Astrocyte (in vitro differentiated cells and primary cell): ENCODE measurements around the gene KCNK13. TPM values are rescaled to one million over a fixed set of nuclear protein-coding genes. Genes with fewer than 3 reads are reported as not detected.

Experiments used
- DNase-seq: peaks from one replicate; pipeline ENCODE4 v3.0.0-alpha.2; 2010; ENCODE audit warnings: low read depth
- FAIRE-seq: peaks from 2 replicates; lab custom pipeline; 2011; peaks lifted over from hg19 to GRCh38; lab: Jason Lieb, UNC
- H2AFZ ChIP-seq: 2 replicates; pipeline ENCODE4 v1.6.0; 2012; ENCODE audit warnings: low read depth, low read length, inconsistent platforms
- H3K27ac ChIP-seq: 2 replicates; pipeline ENCODE4 v1.5.1; 2011; ENCODE audit warnings: low read depth, low read length, inconsistent platforms
- H3K27me3 ChIP-seq: 2 replicates; pipeline ENCODE4 v1.6.0; 2011; ENCODE audit warnings: low read length, inconsistent platforms; ENCODE audit not compliant: insufficient read depth
- H3K36me3 ChIP-seq: 2 replicates; pipeline ENCODE4 v1.5.1; 2011; ENCODE audit warnings: low read length, inconsistent platforms; ENCODE audit not compliant: insufficient read depth
- H3K4me1 ChIP-seq: 2 replicates; pipeline ENCODE4 v1.5.1; 2011; ENCODE audit warnings: low read length, inconsistent platforms; ENCODE audit not compliant: insufficient read depth
- H3K4me2 ChIP-seq: 2 replicates; pipeline ENCODE4 v1.6.0; 2012; ENCODE audit warnings: low read length, inconsistent platforms
- H3K4me3 ChIP-seq: 2 replicates; pipeline ENCODE4 v1.5.1; 2011; ENCODE audit warnings: low read depth, mild to moderate bottlenecking, low read length, inconsistent platforms; ENCODE audit not compliant: insufficient read depth
- H3K79me2 ChIP-seq: 2 replicates; pipeline ENCODE4 v1.6.0; 2012; ENCODE audit warnings: mild to moderate bottlenecking, low read length, inconsistent platforms; ENCODE audit not compliant: insufficient read depth
- H3K9ac ChIP-seq: 2 replicates; pipeline ENCODE4 v1.6.0; 2012; ENCODE audit warnings: mild to moderate bottlenecking, low read length, inconsistent platforms
- H3K9me3 ChIP-seq: 2 replicates; pipeline ENCODE4 v1.5.1; 2012; ENCODE audit warnings: low read depth, mild to moderate bottlenecking, low read length, inconsistent platforms; ENCODE audit not compliant: insufficient read depth
- H4K20me1 ChIP-seq: 2 replicates; pipeline ENCODE4 v1.6.0; 2012; ENCODE audit warnings: low read length, inconsistent platforms; ENCODE audit not compliant: insufficient read depth
- H3K27ac Mint-ChIP-seq: one replicate; pipeline ENCODE4 v1.8.0; 2021; ENCODE audit warnings: mild to moderate bottlenecking, mixed read lengths; ENCODE audit not compliant: unreplicated experiment
- H3K27me3 Mint-ChIP-seq: one replicate; pipeline ENCODE4 v1.8.0; 2021; ENCODE audit warnings: low read depth, mixed read lengths; ENCODE audit not compliant: unreplicated experiment
- H3K36me3 Mint-ChIP-seq: one replicate; pipeline ENCODE4 v1.8.0; 2021; ENCODE audit warnings: low read depth, mixed read lengths; ENCODE audit not compliant: unreplicated experiment
- H3K4me1 Mint-ChIP-seq: one replicate; pipeline ENCODE4 v1.8.0; 2021; ENCODE audit warnings: low read depth, mixed read lengths; ENCODE audit not compliant: unreplicated experiment
- H3K4me3 Mint-ChIP-seq: one replicate; pipeline ENCODE4 v1.8.0; 2021; ENCODE audit warnings: mild to moderate bottlenecking, moderate library complexity, mixed read lengths; ENCODE audit not compliant: unreplicated experiment
- H3K9me3 Mint-ChIP-seq: one replicate; pipeline ENCODE4 v1.8.0; 2021; ENCODE audit warnings: mild to moderate bottlenecking, mixed read lengths; ENCODE audit not compliant: unreplicated experiment
- CTCF ChIP-seq: IDR thresholded peaks from 2 replicates; pipeline ENCODE4 v1.5.1; 2011; ENCODE audit warnings: low read depth, mild to moderate bottlenecking, inconsistent platforms, low read length, moderate library complexity; ENCODE audit not compliant: insufficient read depth
- EZH2 ChIP-seq: IDR thresholded peaks from 2 replicates; pipeline ENCODE4 v1.6.1; 2012; ENCODE audit warnings: mild to moderate bottlenecking, low read length, inconsistent platforms; ENCODE audit not compliant: insufficient read depth
- total RNA-seq: library from RNA; stranded (reverse); gene quantifications from 2 replicates; pipeline ENCODE4 v1.2.1, GENCODE V29; 2021

Gene KCNK13
- total RNA-seq, 1 donor from 2014 or later: 0.09 TPM

GRCh38 chr14:90136904-90137303 is 75.1 kb downstream of the KCNK13 start:
- no peak overlapping the region for H3K4me3 Mint-ChIP-seq
- Histone ChIP-seq H3K4me1 (peaks cover 31% of the 10 kb centered on the region), H3K4me3 (no peak overlapping the region), H3K9ac (no peak overlapping the region), H3K9me3 (no peaks in the 10 kb centered on the region), H3K36me3 (no peaks in the 10 kb centered on the region), H4K20me1 (no peaks in the 10 kb centered on the region), H2AFZ (no peak overlapping the region), H3K79me2 (no peaks in the 10 kb centered on the region), H3K27me3 (no peaks in the 10 kb centered on the region), H3K27ac (no peak overlapping the region), H3K4me2 (no peak overlapping the region)
- DNase-seq (no peak), FAIRE-seq (no peak)
- TF ChIP-seq EZH2 (no peak), CTCF (no peak)
- H3K4me1 Mint-ChIP-seq: peaks cover 25% of the 10 kb centered on the region
- no peaks in the 10 kb centered on the region for H3K27me3 Mint-ChIP-seq
- H3K9me3 Mint-ChIP-seq: no peaks in the 10 kb centered on the region
- H3K36me3 Mint-ChIP-seq: no peaks in the 10 kb centered on the region
- H3K27ac Mint-ChIP-seq: no peak overlapping the region

GRCh38 chr14:90137807-90138206 is 76.0 kb downstream of the KCNK13 start:
- Mint-ChIP-seq H3K36me3 (no peaks in the 10 kb centered on the region), H3K27me3 (no peaks in the 10 kb centered on the region), H3K27ac (no peak overlapping the region), H3K9me3 (no peaks in the 10 kb centered on the region), H3K4me3 (no peak overlapping the region), H3K4me1 (peaks cover 23% of the 10 kb centered on the region)
- DNase-seq: peak; percentile 75
- no peaks in the 10 kb centered on the region for H3K36me3 ChIP-seq
- H3K4me3 ChIP-seq: no peak overlapping the region
- no peaks in the 10 kb centered on the region for H3K27me3 ChIP-seq
- H2AFZ ChIP-seq: no peak overlapping the region
- H3K4me1 ChIP-seq: peaks cover 27% of the 10 kb centered on the region
- TF ChIP-seq EZH2 (no peak), CTCF (no peak)
- peak; percentile 82 for FAIRE-seq
- no peaks in the 10 kb centered on the region for H3K9me3 ChIP-seq
- no peak overlapping the region for H3K9ac ChIP-seq
- no peaks in the 10 kb centered on the region for H3K79me2 ChIP-seq
- H4K20me1 ChIP-seq: no peaks in the 10 kb centered on the region
- H3K4me2 ChIP-seq: peak overlapping the region; percentile 37
- no peak overlapping the region for H3K27ac ChIP-seq

- H3K36me3 ChIP-seq: no peaks in the 10 kb centered on the region
- no peak overlapping the region for H3K4me3 ChIP-seq
- no peak overlapping the region for H3K9ac ChIP-seq
- H3K4me1 ChIP-seq: peaks cover 25% of the 10 kb centered on the region
- no peaks in the 10 kb centered on the region for H3K79me2 ChIP-seq
- H4K20me1 ChIP-seq: no peaks in the 10 kb centered on the region
- FAIRE-seq: no peak
- TF ChIP-seq EZH2 (no peak), CTCF (no peak)
- no peaks in the 10 kb centered on the region for H3K9me3 ChIP-seq
- no peak overlapping the region for H3K27ac Mint-ChIP-seq
- no peak overlapping the region for H3K4me3 Mint-ChIP-seq
- H3K4me2 ChIP-seq: no peak overlapping the region
- DNase-seq: no peak
- no peaks in the 10 kb centered on the region for H3K9me3 Mint-ChIP-seq
- peaks cover 17% of the 10 kb centered on the region for H3K4me1 Mint-ChIP-seq
- no peak overlapping the region for H3K27ac ChIP-seq
- H3K27me3 Mint-ChIP-seq: no peaks in the 10 kb centered on the region
- no peaks in the 10 kb centered on the region for H3K36me3 Mint-ChIP-seq
- H2AFZ ChIP-seq: no peak overlapping the region
- no peaks in the 10 kb centered on the region for H3K27me3 ChIP-seq
These were observed 77.4 kb downstream of the KCNK13 start for GRCh38 chr14:90139199-90139598.
